Superior temporal gyrus (tissue), 1 donor: ENCODE data around the gene RGS19.
A peak's percentile ranks its signal among the peaks of the same experiment; 100 is the strongest.

Source experiments
- DNase-seq: peaks from one replicate; pipeline ENCODE4 v3.0.0-alpha.2; 2016; ENCODE audit errors: extremely low spot score

RGS19 gene

GRCh38 chr20:64049060-64049877 lies 30.0 kb downstream of the RGS19 start, which contains the start of gene SOX18:
SOX18 (minus strand) TSS chr20:64049639; CDS start chr20:64049516, 123 bp downstream.
- DNase-seq: no peak

DNA sequence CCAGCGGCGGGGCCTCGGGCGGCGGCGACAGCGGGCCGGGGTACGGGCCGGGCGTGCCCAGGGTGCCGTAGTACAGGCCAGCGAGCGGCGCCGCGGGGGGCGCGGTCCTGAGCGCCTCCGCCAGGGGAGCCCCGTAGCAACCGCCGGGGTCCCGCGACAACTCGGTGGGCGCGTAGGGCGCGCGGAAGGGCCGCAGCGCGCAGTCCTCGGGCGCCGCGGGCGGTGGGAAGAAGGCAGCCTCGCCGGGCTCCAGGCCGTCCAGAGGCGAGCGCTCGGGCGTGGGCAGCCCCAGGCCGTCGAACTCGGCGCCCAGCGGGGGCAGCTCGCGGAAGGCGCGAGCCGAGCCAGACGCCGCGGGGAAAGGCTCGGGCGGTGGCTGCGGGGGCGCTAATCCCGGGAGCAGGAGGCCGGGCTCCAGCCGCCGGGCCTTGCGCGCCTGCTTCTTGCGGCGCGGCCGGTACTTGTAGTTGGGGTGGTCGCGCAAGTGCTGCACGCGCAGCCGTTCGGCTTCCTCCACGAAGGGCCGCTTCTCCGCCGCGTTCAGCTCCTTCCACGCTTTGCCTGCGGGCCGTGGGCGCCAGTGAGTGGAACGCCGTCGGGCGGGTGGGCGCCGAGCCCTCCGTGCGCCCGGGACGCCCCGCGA lies 30.8 kb downstream of the RGS19 start:
- no peak for DNase-seq

DNA sequence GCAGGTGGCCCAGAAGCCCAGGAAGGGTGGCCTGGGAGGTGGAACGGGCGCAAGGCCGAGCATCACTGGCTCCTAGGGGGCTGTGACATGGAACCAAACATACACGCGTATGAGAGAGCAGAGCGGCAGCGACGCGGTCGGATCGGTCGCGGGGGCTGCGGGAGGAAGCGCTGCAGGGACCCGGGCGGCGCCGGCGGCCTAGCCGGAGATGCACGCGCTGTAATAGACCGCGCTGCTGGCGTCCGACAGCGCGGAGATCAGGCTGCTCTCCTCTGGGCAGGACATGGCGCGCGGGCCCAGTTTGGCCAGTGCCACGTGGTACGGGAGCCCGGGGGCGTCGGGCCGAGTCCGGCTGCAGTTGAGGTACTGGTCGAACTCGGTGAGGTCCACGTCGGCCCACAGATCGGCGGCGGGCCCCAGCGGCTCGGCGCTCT lies 31.3 kb downstream of the RGS19 start:
- no peak for DNase-seq

GRCh38 chr20:64047046-64047389 lies 32.3 kb downstream of the RGS19 start:
- DNase-seq: no peak

DNA sequence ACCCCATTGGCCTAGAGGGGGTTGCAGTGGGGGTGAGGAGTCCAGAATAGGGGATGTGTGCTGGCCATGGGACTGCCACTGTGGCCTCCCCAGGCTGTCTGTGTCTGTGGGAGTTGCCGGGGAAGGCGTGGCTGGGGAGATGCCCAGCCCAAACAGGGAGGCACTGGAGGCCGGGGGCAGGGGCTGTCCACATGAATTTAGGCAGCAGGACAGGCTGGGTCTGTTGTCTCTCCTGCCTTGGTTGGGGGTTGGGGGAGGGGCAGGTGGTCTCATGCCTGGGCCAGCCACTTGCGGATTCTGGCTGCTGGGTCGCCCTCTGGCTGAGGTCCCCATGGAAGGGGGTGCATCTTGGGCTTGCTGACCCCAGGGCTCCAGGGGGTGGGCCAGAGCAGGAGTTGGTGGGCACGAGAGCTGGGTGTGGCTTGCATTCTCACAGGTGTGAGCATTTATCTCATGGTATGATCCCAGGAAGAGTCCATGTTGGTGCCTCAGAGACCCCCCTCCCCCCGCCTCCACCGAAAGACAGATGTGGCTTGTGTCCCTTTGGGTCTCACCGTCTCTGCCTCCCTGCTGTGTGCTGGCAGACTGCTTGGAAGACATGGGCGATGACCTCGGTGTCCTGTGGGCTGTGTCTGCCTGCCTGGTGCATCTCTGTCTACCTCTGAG lies 33.8 kb downstream of the RGS19 start:
- DNase-seq: no peak

DNA sequence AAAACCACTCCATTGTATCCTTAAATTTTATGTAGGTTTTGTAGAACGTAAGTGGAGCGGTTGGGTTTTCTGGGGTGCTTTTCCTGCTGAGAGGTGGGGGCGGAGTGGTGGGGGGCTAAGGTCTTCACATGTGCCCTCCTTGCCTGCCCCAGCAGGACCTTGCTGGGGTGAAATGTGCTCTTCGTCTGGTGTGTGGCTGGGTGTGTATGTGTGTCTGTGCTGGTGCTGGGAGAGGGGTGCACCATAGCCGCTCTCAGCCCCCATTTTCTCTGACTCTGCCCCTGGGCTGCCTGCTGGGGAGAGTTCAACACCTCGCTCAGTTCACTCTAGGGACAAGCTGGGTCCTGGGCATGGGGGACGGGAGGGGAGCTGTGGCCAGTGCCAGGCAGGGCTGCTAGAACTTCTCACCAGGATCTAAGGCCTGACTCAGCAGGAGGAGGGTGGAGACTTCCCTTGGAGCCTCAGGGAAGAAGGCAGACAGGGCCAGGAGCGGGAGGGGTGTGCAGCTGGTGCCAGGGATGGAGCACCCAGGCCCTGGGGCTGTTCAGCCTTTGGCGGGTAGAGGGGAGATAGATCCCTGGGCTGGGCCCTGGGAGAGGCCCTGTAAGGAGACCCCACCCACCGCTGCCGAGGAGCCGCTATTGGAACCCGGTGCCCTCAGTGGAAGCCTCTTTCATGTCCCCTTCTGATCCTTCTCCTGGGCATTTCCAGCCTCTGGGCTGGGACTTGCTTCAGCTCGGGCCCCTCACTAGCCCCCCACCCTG lies 34.7 kb downstream of the RGS19 start:
- DNase-seq: no peak

GRCh38 chr20:64043768-64044167 lies 35.5 kb downstream of the RGS19 start:
- DNase-seq: no peak

DNA sequence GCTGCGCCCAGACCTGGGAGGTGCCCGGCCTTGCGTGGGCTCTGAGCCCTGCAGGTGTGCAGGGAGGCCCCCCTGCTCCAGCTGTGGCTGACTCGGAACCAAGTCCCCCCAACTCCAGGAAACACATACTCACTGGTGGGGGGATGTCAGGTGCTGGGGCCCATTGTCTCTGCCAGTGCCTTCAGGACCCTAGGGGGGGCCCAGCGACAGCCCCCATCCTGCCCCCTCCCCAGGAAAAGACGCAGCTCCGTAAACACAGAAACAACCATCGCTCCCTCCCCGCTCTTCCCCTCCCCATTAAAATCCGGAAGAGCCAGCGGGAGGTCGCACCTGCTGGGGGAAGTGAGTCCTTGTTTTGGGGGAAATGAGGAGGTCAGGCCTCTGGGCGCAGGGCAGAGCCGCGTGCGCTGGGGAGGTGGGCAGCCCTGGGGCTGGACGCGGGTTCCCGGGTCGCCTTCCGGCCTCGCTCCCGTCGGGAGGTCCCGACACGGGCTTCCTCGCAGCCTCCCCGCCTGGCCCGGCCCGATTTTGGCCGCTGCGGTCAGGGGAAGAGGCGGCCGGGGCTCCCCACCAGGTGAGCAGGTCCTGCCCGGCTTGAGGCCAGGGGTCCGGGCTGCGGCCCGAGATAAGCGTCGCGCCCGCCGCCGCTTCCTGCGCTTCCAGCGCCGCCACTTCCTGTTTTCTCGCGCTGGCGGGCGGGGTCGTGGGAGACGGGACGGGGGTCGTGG lies 37.1 kb downstream of the RGS19 start:
- DNase-seq: no peak

DNA sequence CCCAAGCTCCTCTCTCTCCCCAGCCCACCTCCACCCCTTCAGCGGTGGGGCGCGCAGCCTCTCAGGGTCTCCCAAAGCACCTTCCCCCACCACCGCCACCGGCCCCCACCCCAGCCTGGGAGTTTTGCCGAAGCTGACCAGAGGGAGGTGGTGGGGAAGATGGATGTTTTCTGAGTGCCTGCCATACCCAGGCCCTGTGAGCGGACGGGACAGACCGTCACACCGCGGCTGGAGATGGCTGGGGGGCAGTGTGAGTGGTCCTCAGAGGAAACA lies 37.6 kb downstream of the RGS19 start:
- DNase-seq: no peak

DNA sequence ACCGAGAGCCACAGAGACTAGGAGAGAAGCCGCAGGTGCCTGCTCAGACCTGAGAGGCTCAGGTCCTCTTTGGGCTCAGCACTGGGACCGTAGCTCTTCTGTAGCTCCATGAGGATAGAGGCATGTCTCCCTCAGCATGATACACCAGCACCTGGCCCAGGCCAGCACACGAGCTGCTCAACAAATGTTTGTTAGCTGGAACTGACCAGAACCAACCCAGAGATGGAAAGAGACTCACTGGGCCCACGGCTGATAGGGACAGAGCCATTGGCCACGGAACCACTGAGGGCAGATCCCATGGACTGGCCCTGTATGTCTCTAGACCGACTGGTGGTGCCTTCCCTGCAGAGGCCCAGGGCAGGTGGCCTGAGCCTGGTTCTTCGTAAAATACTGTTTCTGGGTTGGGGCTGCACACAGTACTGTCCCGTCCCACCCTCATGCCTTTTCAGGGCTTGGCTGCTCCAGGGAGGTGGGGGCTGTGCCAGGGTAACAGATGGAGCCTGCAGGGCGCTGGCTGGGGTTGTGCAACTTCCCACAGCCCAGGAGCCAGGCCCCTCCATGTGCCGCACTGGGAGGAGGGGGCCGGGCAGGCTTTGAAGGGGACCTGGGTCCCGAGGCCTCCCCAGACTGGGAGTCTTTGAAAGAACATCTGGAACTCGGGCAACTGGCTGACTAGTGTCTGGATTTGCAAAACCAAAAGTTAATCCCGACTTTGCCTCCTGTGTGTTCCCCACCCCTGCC lies 38.1 kb downstream of the RGS19 start:
- no peak for DNase-seq

- DNase-seq: no peak
Measured at GRCh38 chr20:64040231-64041039, 38.9 kb downstream of the RGS19 start.

DNA sequence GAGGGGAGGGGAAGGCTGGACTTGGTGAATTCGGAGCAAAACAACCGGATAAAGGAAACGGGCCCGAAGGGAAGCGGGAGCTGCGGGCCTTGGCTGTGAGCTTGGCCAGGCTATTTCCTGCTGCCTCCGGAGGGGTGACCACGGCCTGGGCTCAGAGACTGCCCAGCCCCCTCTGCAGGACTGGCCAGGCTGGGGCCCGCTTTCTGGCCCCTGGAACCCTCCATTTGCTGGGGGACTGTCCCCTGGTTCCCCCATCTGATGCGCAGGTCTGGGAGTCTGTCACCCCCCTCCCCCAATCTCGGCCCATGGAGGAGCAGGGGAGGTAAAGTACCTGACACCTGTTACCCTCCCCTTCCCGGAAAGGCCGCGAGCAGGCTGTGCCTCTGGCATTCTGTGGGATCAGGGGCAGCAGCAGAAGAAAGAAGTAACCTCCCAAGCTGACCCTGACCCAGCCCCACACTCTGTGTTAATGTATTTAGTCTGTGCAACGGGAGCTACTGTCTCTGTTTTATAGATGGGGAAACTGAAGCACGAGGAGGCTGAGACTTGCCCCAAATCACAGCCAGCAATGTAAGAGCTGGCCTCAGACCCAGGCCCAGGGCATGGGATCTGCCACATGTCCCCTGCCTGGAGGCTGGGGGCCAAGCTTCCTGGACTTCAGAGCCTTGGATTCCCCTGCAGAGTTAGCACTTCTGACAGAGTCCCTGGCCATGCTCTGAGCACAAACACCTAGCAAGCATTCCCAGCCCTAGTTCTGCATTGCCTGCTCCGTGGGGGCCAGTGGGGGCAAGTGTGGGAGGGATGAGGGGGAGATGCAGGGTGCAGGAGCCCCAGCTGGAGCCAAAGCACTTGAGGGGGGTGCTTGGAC lies 39.8 kb downstream of the RGS19 start:
- DNase-seq: no peak

- DNase-seq: peak; percentile 10
Measured at GRCh38 chr20:64038565-64039292, 40.6 kb downstream of the RGS19 start.

- DNase-seq: no peak
Measured at GRCh38 chr20:64038224-64038564, 41.1 kb downstream of the RGS19 start.

DNA sequence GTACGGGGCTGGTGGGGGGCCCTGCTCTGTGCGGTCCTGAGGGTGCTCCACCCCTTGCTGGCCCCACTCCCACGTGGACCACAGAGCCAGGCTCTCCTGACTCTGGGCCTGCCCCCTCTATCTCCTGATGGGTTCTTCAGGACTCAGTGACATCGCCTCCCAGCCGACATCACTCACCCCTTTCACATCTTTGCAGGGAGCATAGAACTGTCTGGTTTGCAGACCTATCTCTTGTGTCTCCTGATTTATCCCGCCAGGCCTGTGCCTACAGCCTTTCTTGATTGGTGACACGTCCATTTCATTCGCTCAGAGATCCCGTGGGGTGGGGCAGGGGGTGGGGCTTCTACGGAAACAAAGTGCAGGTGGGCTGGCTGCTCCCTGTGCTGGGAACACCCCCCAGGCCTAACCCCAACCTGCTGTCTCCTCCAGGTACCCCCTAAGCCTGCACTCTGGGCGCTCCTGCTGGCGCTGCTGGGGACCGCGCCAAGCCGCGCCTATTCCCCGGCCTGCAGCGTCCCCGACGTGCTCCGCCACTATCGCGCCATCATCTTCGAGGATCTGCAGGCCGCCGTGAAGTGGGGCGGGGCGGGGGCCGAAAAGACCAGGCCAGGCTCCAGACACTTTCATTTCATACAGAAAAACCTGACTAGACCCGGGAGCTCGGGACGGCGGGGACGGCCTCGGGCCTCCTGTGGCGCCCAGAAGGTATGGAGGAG lies 41.7 kb downstream of the RGS19 start:
- DNase-seq: no peak

GRCh38 chr20:64037199-64037497 lies 42.2 kb downstream of the RGS19 start:
- no peak for DNase-seq

DNA sequence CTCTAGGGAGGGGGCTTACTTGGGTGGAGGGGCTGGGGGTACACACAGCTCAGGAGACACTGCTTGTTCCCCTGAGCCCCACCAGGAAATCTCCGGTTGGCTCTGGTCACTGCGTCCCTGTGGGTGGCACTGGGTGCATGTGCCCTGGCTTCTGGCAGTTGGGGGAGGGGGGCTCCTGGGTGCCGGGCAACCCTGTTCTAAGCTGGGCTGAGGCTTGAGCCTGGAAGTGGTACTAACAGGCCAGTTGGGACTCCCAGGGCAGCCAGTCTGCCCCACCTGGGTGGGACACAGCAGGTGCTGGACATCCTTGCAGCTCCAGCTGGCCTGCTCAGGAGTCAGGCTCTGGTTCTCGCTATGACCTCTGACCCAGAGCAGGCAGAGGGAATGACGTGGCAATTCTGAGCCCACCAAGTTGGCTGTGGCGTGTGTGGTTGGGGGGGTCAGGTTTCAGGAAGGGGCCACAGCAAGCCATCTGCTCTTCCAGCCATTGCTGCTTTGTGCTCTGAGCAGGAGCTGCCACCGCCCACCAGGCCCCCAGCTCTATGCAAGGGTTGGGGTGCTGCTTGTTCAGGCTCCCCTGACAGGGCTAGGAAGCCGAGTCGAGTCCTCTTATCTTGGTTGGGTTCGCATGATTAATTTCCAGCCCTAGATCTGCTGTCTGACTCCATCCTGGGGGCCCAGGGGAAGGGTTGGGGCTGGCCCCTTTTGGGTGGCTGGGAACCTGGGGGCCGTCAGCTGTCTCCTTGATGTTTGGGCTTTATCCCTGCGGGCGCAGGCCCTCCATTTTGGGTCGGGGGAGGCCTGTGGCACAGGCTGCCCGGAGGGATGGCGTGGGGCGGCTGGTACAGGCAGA lies 42.7 kb downstream of the RGS19 start:
- no peak for DNase-seq
